GM06990 (cell line): ENCODE measurements around the gene SOCS6.

Experiments
- DNase-seq: peaks from one replicate; pipeline ENCODE4 v3.0.0-alpha.2; 2011; ENCODE audit not compliant: insufficient read length; ENCODE audit errors: extremely low read depth
- H3K27me3 ChIP-seq: replicated peaks from 2 replicates; pipeline ENCODE4 v1.6.0; 2011; ENCODE audit warnings: low read length; ENCODE audit not compliant: control insufficient read depth, insufficient read depth
- H3K36me3 ChIP-seq: 2 replicates; pipeline ENCODE4 v1.5.1; 2011; ENCODE audit warnings: low read length; ENCODE audit not compliant: control insufficient read depth, insufficient read depth
- H3K4me3 ChIP-seq: replicated peaks from 2 replicates; pipeline ENCODE4 v1.5.1; 2011; ENCODE audit warnings: low read depth, mild to moderate bottlenecking, control low read depth, low read length
- CTCF ChIP-seq: IDR thresholded peaks from 2 replicates; pipeline ENCODE4 v1.5.1; 2011; ENCODE audit warnings: low read length, control low read depth, mild to moderate bottlenecking, inconsistent platforms; ENCODE audit not compliant: insufficient read depth, poor library complexity, severe bottlenecking

Gene SOCS6

GRCh38 chr18:70322385-70322784, 33.5 kb downstream of the SOCS6 start:
- Histone ChIP-seq H3K27me3 (no peaks in the 10 kb centered on the region), H3K4me3 (no peak overlapping the region), H3K36me3 (peaks cover 3% of the 10 kb centered on the region; the same call in 1 of the 2 replicates)
- no peak for DNase-seq
- no peak for TF ChIP-seq CTCF

- H3K36me3 ChIP-seq, result peaks cover 3% of the 10 kb centered on the region; the same call in 1 of the 2 replicates
- H3K27me3 ChIP-seq, result no peaks in the 10 kb centered on the region
- H3K4me3 ChIP-seq, result no peak overlapping the region
- no peak for TF ChIP-seq CTCF
- DNase-seq, result no peak
These were observed 34.1 kb downstream of the SOCS6 start for GRCh38 chr18:70322928-70323327.

GRCh38 chr18:70324897-70325296, 36.1 kb downstream of the SOCS6 start:
- Histone ChIP-seq H3K4me3 (no peak overlapping the region), H3K27me3 (no peaks in the 10 kb centered on the region), H3K36me3 (peaks cover 3% of the 10 kb centered on the region; the same call in 1 of the 2 replicates)
- peak; percentile 9 for DNase-seq
- TF ChIP-seq CTCF, result no peak

- DNase-seq, result no peak
- Histone ChIP-seq H3K27me3 (no peaks in the 10 kb centered on the region), H3K4me3 (no peak overlapping the region), H3K36me3 (peaks cover 3% of the 10 kb centered on the region; the same call in 1 of the 2 replicates)
- TF ChIP-seq CTCF, result no peak
These were observed 37.4 kb downstream of the SOCS6 start for GRCh38 chr18:70326255-70326654.

- no peak for DNase-seq
- Histone ChIP-seq H3K27me3 (no peaks in the 10 kb centered on the region), H3K36me3 (peaks cover 3% of the 10 kb centered on the region; the same call in 1 of the 2 replicates), H3K4me3 (no peak overlapping the region)
- no peak for TF ChIP-seq CTCF
These were observed 39.3 kb downstream of the SOCS6 start for GRCh38 chr18:70328169-70328568.

GRCh38 chr18:70329071-70329470, 40.2 kb downstream of the SOCS6 start:
- TF ChIP-seq CTCF, result no peak
- no peak for DNase-seq
- H3K27me3 ChIP-seq, result no peaks in the 10 kb centered on the region
- peaks cover 3% of the 10 kb centered on the region; the same call in 1 of the 2 replicates for H3K36me3 ChIP-seq
- no peak overlapping the region for H3K4me3 ChIP-seq
